Trophoblast cell (in vitro differentiated cells and primary cell): ENCODE results near the gene TNS1.

Source experiments
- DNase-seq, 2 donors: peaks; one replicate each; pipeline ENCODE4 v3.0.0-alpha.2; 2016
- H2AFZ ChIP-seq: 2 replicates; pipeline ENCODE4 v1.6.1; 2013; ENCODE audit warnings: low read length, moderate library complexity, mild to moderate bottlenecking; ENCODE audit not compliant: insufficient read depth, poor library complexity
- H2AK5ac ChIP-seq: 2 replicates; pipeline ENCODE4 v1.6.1; 2013; ENCODE audit warnings: mild to moderate bottlenecking, low read length
- H2BK120ac ChIP-seq: 2 replicates; pipeline ENCODE4 v1.6.1; 2013; ENCODE audit warnings: low read length, mild to moderate bottlenecking, moderate library complexity; ENCODE audit not compliant: insufficient read depth, poor library complexity
- H2BK12ac ChIP-seq: 2 replicates; pipeline ENCODE4 v1.6.1; 2013; ENCODE audit warnings: mild to moderate bottlenecking, low read length, moderate library complexity
- H2BK5ac ChIP-seq: 2 replicates; pipeline ENCODE4 v1.6.1; 2013; ENCODE audit warnings: low read length, low read depth, moderate library complexity, mild to moderate bottlenecking; ENCODE audit not compliant: poor library complexity
- H3K14ac ChIP-seq: 2 replicates; pipeline ENCODE4 v1.6.1; 2013; ENCODE audit warnings: mild to moderate bottlenecking, low read length
- H3K18ac ChIP-seq: 2 replicates; pipeline ENCODE4 v1.6.1; 2013; ENCODE audit warnings: mild to moderate bottlenecking, low read length
- H3K23ac ChIP-seq: 2 replicates; pipeline ENCODE4 v1.6.1; 2013; ENCODE audit warnings: low read length
- H3K27ac ChIP-seq: 2 replicates; pipeline ENCODE4 v1.5.1; 2013; ENCODE audit warnings: low read depth, mild to moderate bottlenecking, inconsistent platforms, low read length, moderate library complexity
- H3K27me3 ChIP-seq: 2 replicates; pipeline ENCODE4 v1.6.1; 2013; ENCODE audit warnings: inconsistent platforms, mild to moderate bottlenecking, low read length, moderate library complexity; ENCODE audit not compliant: insufficient read depth
- H3K36me3 ChIP-seq, 2 experiments: 1 replicate in 1 of 2; 2 replicates in 1 of 2; pipeline ENCODE4 v1.6.1; 2013; ENCODE audit warnings: low read length in 2 of 2, mild to moderate bottlenecking in 2 of 2, moderate library complexity in 1 of 2; ENCODE audit not compliant: insufficient read depth in 2 of 2, control insufficient read depth in 1 of 2
- H3K4ac ChIP-seq: 2 replicates; pipeline ENCODE4 v1.6.1; 2013; ENCODE audit warnings: low read depth, mild to moderate bottlenecking, low read length, moderate library complexity
- H3K4me1 ChIP-seq, 2 experiments: 1 replicate in 1 of 2; 2 replicates in 1 of 2; pipeline ENCODE4 v1.6.1; 2013; ENCODE audit warnings: low read length in 2 of 2, mild to moderate bottlenecking in 2 of 2, moderate library complexity in 1 of 2; ENCODE audit not compliant: insufficient read depth in 2 of 2, control insufficient read depth in 1 of 2
- H3K4me2 ChIP-seq: 2 replicates; pipeline ENCODE4 v1.6.1; 2013; ENCODE audit warnings: inconsistent platforms, mild to moderate bottlenecking, low read length, moderate library complexity
- H3K4me3 ChIP-seq: 2 replicates; pipeline ENCODE4 v1.5.1; 2013; ENCODE audit warnings: mild to moderate bottlenecking, low read depth, low read length, inconsistent platforms
- H3K79me1 ChIP-seq: one replicate; pipeline ENCODE4 v1.6.1; 2013; ENCODE audit warnings: low read length
- H3K79me2 ChIP-seq: 2 replicates; pipeline ENCODE4 v1.6.1; 2013; ENCODE audit warnings: low read length, mild to moderate bottlenecking; ENCODE audit not compliant: control insufficient read depth, insufficient read depth, poor library complexity
- H3K9ac ChIP-seq: 2 replicates; pipeline ENCODE4 v1.6.1; 2013; ENCODE audit warnings: mild to moderate bottlenecking, low read length
- H3K9me3 ChIP-seq: 2 replicates; pipeline ENCODE4 v1.6.1; 2013; ENCODE audit warnings: low read depth, mild to moderate bottlenecking, control low read depth, inconsistent platforms, low read length; ENCODE audit not compliant: insufficient read depth
- H4K12ac ChIP-seq: 2 replicates; pipeline ENCODE4 v1.6.1; 2013; ENCODE audit warnings: low read depth, mild to moderate bottlenecking, low read length, moderate library complexity
- H4K8ac ChIP-seq: 2 replicates; pipeline ENCODE4 v1.6.1; 2013; ENCODE audit warnings: low read depth, mild to moderate bottlenecking, low read length, moderate library complexity
- H4K91ac ChIP-seq: one replicate; pipeline ENCODE4 v1.6.1; 2013; ENCODE audit warnings: low read depth, mild to moderate bottlenecking, low read length, moderate library complexity
- WGBS: extraction: QIAGEN DNeasy Blood & Tissue Kit; methylation state at CpG from one replicate; pipeline ENCODE4 v1.1.7; 2013; ENCODE audit warnings: missing lambda C conversion rate; ENCODE audit not compliant: insufficient read length, insufficient coverage; ENCODE audit errors: extremely low coverage; 5-methylcytosine and 5-hydroxymethylcytosine counted together

The TNS1 gene

GRCh38 chr2:217829420-217829819 is 173.4 kb downstream of the TNS1 start:
- Histone ChIP-seq H3K4me1 (no peaks in the 10 kb centered on the region), H3K79me2 (no peaks in the 10 kb centered on the region), H3K36me3 (no peaks in the 10 kb centered on the region), H2AFZ (no peak overlapping the region), H4K91ac (no peak overlapping the region), H3K79me1 (no peaks in the 10 kb centered on the region), H3K27ac (no peak overlapping the region), H2BK5ac (no peak overlapping the region), H4K12ac (no peak overlapping the region), H3K14ac (no peak overlapping the region), H3K4me3 (no peak overlapping the region), H3K27me3 (no peaks in the 10 kb centered on the region), H3K9ac (no peak overlapping the region), H2AK5ac (no peak overlapping the region), H3K18ac (no peak overlapping the region), H3K9me3 (peaks cover 3% of the 10 kb centered on the region), H3K4me2 (no peak overlapping the region), H2BK120ac (no peak overlapping the region), H3K23ac (no peak overlapping the region), H4K8ac (no peak overlapping the region), H3K4ac (no peak overlapping the region), H2BK12ac (no peak overlapping the region)
- no CpG with 5 or more reads among the region's 8 CpGs for WGBS
- no peak for DNase-seq

- H3K27ac ChIP-seq = no peak overlapping the region
- H3K79me2 ChIP-seq = no peaks in the 10 kb centered on the region
- no peak overlapping the region for H3K9ac ChIP-seq
- no peak overlapping the region for H2BK120ac ChIP-seq
- no peaks in the 10 kb centered on the region for H3K79me1 ChIP-seq
- H2BK12ac ChIP-seq = no peak overlapping the region
- H4K91ac ChIP-seq = no peak overlapping the region
- no peak overlapping the region for H3K14ac ChIP-seq
- H3K27me3 ChIP-seq = no peaks in the 10 kb centered on the region
- H4K12ac ChIP-seq = no peak overlapping the region
- no CpG with 5 or more reads among the region's 4 CpGs for WGBS
- H3K9me3 ChIP-seq = no peaks in the 10 kb centered on the region
- H3K4me2 ChIP-seq = no peak overlapping the region
- H3K18ac ChIP-seq = no peak overlapping the region
- no peak overlapping the region for H3K4ac ChIP-seq
- no peak overlapping the region for H2AFZ ChIP-seq
- H2AK5ac ChIP-seq = no peak overlapping the region
- H3K23ac ChIP-seq = no peak overlapping the region
- H2BK5ac ChIP-seq = no peak overlapping the region
- DNase-seq = no peak
- H3K4me1 ChIP-seq = no peaks in the 10 kb centered on the region
- no peaks in the 10 kb centered on the region for H3K36me3 ChIP-seq
- H4K8ac ChIP-seq = no peak overlapping the region
- H3K4me3 ChIP-seq = no peak overlapping the region
Observed at GRCh38 chr2:217828336-217828735, 174.5 kb downstream of the TNS1 start.

- Histone ChIP-seq H3K9me3 (no peaks in the 10 kb centered on the region), H3K23ac (no peak overlapping the region), H2BK12ac (no peak overlapping the region), H3K4ac (no peak overlapping the region), H3K36me3 (no peaks in the 10 kb centered on the region), H3K79me1 (no peaks in the 10 kb centered on the region), H3K4me3 (no peak overlapping the region), H3K14ac (no peak overlapping the region), H3K79me2 (no peaks in the 10 kb centered on the region), H3K27ac (no peak overlapping the region), H4K12ac (no peak overlapping the region), H3K18ac (no peak overlapping the region), H3K4me2 (no peak overlapping the region), H3K4me1 (no peaks in the 10 kb centered on the region), H3K9ac (no peak overlapping the region), H4K8ac (no peak overlapping the region), H2AK5ac (no peak overlapping the region), H3K27me3 (no peaks in the 10 kb centered on the region), H4K91ac (no peak overlapping the region), H2AFZ (no peak overlapping the region), H2BK120ac (no peak overlapping the region), H2BK5ac (no peak overlapping the region)
- no CpG with 5 or more reads among the region's 14 CpGs for WGBS
- DNase-seq = no peak
Observed at GRCh38 chr2:217827430-217828201, 175.2 kb downstream of the TNS1 start.

- H3K9me3 ChIP-seq = no peaks in the 10 kb centered on the region
- no peaks in the 10 kb centered on the region for H3K36me3 ChIP-seq
- no peak for DNase-seq
- H3K27me3 ChIP-seq = no peaks in the 10 kb centered on the region
- no peak overlapping the region for H3K27ac ChIP-seq
- H3K79me2 ChIP-seq = no peaks in the 10 kb centered on the region
- H3K79me1 ChIP-seq = no peaks in the 10 kb centered on the region
- H4K12ac ChIP-seq = no peak overlapping the region
- no peak overlapping the region for H3K9ac ChIP-seq
- no peak overlapping the region for H3K23ac ChIP-seq
- H2AFZ ChIP-seq = no peak overlapping the region
- no CpG with 5 or more reads among the region's 4 CpGs for WGBS
- no peak overlapping the region for H4K8ac ChIP-seq
- no peak overlapping the region for H3K4ac ChIP-seq
- no peak overlapping the region for H3K14ac ChIP-seq
- H2AK5ac ChIP-seq = no peak overlapping the region
- H3K4me3 ChIP-seq = no peak overlapping the region
- H2BK120ac ChIP-seq = no peak overlapping the region
- H2BK12ac ChIP-seq = no peak overlapping the region
- no peak overlapping the region for H4K91ac ChIP-seq
- no peaks in the 10 kb centered on the region for H3K4me1 ChIP-seq
- no peak overlapping the region for H2BK5ac ChIP-seq
- H3K18ac ChIP-seq = no peak overlapping the region
- H3K4me2 ChIP-seq = no peak overlapping the region
Observed at GRCh38 chr2:217826991-217827390, 175.8 kb downstream of the TNS1 start.
